NOMO-1 treated with DMSO at 0.1 percent for 48 hours (cell line): ENCODE measurements around the gene SLC9A9.
"Not testable (repeated sequence)": the region's sequence is repeated elsewhere in the genome, so short reads cannot be mapped to it uniquely, and the experiment has no call there.

Experiments
- DNase-seq: peaks from one replicate; lab custom pipeline; 2025; ENCODE audit not compliant: unreplicated experiment; lab: John Stamatoyannopoulos, UW

Gene SLC9A9

GRCh38 chr3:143810953-143811265 is 37.4 kb downstream of the SLC9A9 start:
- DNase-seq, result no peak

DNA sequence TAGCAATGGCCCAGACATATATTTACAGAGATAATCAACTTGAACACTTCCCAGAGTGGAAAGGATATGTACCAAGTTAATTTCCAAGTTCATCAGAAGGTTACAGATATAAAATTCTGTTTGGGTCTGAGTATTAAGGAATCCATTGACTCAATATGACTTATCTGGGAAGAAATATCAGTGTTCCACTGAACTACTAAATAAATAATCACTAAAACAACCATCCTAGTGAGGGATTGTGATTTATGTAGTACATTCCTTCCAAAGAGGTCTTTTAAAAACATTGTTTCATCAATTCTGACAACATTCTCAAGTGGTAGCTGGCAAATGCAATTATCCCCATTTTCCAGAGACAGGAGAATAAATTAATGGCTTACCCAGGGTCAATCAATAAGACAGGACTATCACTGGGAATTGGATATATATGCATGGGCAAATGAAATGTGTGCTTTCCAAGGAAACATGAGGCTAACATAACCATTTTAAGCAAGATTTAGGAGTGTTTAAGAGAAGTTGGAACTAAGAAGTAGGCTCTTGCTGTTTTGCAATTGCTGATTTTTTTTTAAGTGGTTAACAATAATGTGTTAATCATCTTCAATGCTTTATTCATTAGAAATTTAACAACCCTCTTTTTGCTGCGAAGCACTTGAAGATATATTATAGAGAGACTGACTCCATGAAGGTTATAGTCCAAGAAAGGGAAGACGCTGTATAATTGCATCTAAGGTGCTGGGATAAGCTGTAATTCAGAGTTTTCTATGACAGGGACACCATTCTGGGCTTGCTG is 37.9 kb downstream of the SLC9A9 start:
- DNase-seq, result no peak

DNA sequence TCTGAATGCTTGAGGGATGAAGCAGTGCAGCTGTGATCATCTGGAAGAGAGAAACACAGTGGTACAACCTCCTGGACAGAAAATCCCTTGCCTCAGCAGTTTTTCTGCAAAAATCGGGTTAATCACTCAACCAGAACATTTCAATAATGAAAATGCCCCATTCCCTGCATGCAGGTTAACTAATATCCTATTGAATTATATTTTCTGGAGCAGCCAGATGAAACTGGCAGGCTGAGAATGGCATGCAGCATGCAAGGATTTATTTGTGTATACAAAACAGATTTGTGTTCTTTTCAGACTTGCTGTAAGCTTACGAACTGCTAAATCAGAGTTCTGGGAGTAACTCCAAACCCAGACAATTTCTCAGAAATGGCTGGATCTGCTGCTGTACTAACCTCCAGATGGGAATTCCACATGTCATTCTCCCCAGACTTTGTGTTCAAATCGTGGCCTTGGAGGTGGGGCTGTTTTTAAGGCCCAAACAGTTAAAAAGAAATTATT is 39.1 kb downstream of the SLC9A9 start:
- DNase-seq, result no peak

DNA sequence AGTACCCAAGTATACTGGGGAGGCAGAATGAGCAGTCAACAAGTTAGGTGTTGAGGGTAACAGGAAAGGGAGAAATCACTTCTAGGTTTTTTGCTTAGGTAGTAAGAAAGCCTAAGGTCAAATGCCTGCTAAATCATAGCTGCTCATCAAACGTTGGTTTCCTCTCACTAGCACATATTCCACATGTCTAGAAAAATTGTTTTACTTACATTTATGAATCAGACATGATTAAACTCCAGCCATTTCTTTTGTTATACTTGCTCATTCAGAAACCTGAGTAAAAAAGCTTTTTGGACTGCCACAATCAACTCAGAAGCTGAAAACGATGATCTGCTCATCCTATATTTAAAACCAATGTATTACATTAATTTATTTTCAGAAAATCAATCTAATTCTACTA is 40.2 kb downstream of the SLC9A9 start:
- DNase-seq, result no peak

- peak; percentile 94 for DNase-seq
Measured at GRCh38 chr3:143806038-143806437, 42.2 kb downstream of the SLC9A9 start.

DNA sequence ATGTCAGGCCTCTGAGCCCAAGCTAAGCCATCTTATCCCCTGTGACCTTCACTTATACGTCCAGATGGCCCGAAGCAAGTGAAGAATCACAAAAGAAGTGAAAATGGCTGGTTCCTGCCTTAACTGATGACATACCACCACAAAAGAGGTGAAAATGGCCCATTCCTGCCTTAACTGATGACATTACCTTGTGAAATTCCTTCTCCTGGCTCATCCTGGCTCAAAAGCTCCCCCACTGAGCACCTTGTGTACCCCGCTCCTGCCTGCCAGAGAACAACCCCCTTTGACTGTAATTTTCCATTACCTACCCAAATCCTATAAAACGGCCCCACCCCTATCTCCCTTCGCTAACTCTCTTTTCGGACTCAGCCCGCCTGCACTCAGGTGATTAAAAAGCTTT is 42.8 kb downstream of the SLC9A9 start:
- DNase-seq, result not testable (repeated sequence)

GRCh38 chr3:143801046-143801445 is 47.2 kb downstream of the SLC9A9 start:
- DNase-seq, result not testable (repeated sequence)

DNA sequence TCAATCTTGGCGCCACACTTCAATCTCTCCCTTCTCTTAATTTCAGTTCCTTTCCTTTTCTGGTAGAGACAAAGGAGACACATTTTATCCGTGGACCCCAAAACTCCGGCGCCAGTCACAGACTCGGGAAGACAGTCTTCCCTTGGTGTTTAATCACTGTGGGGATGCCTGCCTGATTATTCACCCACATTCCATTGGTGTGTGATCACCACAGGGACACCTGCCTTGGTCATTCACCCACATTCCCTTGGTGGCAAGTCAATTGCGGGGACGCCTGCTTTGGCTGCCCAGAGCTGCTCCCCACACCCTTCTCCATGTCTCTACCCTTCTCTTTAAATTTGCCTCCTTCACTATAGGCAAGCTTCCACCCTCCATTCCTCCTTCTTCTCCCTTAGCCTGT is 50.1 kb downstream of the SLC9A9 start:
- DNase-seq, result not testable (repeated sequence)

DNA sequence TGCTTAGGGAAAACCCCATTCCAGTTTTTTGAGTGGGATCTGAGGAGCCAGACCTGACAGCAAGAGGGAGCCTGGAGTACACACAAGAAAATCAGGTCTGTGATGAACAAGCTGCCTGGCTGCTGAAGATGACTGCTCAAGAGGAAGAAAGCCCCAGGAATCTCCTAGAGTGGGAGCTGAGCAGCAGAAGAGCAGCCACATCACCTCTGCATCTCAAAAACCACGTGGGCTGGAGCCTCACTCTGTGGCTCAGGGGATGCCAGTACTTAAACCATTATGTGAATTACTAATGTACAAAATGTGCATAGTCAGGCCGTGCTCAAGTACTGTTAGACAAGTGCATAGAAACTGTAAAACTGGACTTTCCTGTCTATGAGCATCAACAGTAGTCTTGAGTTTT is 52.4 kb downstream of the SLC9A9 start:
- DNase-seq, result no peak

DNA sequence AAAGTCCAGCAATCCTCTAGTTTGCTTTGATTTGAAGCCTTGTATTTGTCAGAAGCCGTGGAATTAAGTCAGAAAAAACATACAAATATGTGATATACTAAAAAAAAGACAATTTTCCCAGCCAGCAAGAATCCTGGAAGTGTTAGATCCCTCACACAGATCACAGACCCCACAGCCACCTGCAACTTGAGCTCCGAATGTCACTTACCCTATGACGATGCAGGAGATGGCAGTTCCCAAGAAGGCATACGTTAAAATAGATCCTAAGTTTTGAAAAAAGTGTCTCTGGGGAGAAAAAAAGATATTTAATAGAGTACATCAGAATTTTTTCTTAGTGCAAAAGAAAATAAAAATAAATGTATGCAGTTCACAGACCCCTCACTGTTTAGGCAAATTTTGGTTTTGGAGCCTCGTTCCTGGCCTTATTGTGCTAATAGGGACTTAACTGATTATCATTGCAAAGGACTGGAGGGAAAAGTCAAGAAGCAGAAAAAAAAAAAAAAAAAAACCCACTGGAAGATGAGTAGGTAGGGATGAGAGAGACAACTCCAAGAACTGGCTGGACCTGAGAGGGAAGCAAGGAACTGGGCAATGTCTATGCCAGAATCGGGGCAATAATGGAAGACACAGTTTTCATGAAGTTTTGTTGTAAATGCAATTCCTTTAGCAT is 53.3 kb downstream of the SLC9A9 start:
- DNase-seq, result no peak

DNA sequence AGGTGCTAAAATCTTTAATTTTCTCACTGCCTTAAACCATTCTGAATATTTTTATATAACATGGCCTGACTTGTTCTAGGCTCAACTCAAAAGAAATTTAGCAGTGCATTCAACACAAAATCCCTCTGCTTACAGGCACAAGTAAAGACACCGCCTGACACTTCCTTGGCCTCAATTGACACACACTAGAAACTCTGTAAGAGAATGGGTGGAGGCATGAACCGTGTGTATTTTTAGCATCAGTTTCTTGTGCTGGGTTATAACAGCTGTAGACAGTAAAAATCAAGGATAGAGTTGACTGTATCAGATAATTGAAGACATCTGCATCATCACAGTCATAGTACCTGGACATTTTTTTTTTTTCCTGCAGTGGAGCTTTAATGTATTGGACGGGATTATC is 54.3 kb downstream of the SLC9A9 start:
- no peak for DNase-seq

DNA sequence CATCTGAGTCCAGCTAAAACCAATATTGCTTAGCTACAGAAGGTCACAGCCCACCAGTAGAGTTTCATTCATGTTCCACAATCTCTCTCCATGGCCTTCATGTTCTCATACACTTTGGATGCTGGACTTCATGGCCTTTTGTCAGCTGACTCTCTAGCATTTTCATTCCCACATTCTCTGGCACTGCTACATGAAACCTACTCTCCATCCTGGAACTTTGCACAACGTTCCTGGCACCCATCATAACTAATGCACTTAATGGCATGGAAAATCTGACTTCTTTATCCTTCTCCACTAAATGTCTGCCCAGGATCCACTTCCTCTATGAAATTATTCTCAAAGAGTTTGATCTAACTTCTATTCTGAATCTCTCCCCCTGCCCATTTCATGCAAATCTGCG is 56.9 kb downstream of the SLC9A9 start:
- no peak for DNase-seq

DNA sequence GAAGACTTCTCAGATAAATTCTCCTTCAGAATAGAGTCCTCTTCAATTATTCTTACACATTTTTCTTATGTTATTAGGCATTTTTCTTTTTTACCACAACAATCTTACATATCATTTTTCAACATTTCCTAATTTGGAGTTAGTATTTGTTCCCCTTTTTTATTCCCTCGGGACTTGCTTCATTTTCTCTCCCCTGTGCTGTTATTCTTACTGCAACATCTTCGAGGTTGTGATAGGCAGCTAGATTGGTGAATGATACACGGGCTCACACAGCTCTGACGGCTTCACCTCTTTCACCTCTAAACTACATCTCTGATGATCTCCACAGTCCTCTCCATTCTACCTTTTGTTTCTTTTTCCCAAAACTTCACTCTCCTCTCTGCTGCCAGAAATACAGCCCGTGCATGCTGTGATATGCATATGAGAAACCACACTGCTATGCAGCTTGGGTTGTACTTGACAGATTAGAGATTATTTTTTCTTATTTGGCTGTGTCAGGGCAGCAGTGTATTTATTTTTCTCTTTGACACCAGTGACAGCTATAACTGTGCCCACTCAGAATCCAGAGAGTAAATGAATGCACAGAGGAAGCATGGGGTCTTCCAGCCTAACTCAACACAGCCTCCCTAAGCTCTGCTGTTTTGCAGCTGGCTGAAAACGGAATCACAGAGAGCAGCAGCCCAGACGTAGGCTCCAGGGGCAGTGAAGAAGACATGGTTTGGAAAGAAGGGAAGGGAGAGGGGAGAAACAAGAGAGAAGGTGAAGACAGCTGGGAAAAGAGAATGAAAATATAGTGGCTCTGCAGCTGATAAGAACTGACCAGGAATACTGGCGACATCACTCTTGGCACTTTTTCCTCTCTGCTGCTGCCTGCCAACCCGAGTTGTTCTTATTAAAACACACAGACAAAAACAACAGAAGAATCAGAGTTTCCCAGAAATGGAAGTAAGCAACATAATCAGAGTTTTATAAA is 61.8 kb downstream of the SLC9A9 start:
- peak; percentile 6 for DNase-seq

GRCh38 chr3:143784446-143784845 is 63.8 kb downstream of the SLC9A9 start:
- no peak for DNase-seq

- no peak for DNase-seq
Measured at GRCh38 chr3:143783851-143784370, 64.4 kb downstream of the SLC9A9 start.

- peak; percentile 60 for DNase-seq
Measured at GRCh38 chr3:143775459-143775858, 72.8 kb downstream of the SLC9A9 start.

DNA sequence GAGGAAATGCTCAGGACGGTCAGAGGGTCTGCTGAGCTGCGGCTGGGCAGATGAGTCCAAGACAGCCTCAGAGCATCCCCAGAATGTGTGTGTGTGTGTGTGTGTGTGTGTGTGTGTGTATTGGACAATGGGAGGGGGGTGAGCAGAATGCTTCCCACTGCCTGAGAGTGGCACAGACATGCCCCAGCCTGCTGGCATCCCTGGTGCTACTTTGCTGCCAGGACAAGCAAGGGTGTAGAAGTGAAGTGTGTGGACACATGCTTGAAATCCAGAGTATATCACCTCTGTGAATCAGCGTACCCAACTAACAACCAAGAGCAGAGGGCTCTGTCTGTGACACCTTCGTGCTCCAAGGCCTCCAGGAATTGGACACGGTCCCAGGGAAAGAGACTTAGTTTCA is 76.3 kb downstream of the SLC9A9 start:
- no peak for DNase-seq

DNA sequence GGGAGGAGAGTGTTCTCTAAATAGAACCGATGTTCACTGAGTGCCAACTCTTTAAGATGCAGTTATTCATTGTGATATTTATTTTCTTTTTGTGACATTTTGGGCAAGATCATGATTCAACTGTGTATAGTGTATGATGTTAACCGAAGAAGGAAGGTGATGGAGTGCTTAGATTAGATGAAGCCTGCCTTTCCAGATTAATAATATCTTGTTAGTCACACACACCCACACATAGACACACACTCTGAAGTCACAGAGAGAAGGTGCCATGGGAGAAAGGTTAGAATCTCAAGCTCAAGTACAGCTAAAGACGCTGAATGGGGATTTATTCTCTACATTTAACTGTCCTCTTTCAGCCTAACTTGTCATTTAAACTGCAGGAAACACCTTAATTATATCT is 77.0 kb downstream of the SLC9A9 start:
- no peak for DNase-seq

DNA sequence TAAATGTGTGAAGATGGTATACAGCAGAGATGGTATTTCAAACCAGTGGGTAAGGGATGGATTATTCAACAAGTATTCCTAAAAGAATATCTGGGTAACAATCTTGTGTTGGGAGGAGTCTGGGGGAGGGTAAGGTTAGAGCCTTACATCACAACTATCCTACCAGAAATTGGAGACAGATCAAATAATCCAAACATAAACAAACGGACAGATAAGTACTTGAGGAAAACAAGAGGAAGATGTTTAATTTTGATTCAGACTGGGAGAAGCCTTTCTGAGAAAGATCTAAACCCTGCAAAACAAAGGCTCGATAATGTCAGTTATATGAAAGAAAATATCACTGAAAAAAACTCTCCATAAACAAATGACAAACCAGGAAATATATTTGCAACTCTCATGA is 77.9 kb downstream of the SLC9A9 start:
- DNase-seq, result no peak

DNA sequence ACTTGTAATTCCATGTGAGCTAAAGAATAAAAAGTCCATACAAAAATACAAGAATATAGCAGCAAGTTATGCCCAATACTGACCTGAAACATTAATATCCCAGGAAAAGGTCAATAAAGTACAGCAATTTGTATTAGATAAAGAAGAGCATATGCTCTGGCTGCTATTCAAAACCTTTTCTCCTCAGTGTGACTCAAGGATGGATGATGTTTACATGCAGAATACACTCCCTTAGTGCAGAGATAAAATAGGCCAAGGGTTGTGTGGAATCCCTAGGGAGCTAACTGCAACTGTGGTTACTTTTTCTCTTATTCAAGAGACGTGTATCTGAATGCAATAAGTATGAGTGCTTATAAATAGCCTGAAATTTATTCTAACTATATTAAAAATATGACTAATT is 78.7 kb downstream of the SLC9A9 start:
- no peak for DNase-seq

GRCh38 chr3:143764840-143765239 is 83.4 kb downstream of the SLC9A9 start:
- no peak for DNase-seq
